Keratinocyte (primary cell): ENCODE data around the gene FUZ.

Source experiments
- CTCF ChIP-seq, 3 experiments: IDR thresholded peaks in 1 of 3; conservative IDR thresholded peaks in 1 of 3; optimal IDR thresholded peaks in 1 of 3; 2 replicates in 2 of 3; 3 replicates in 1 of 3; pipeline versions ENCODE3 to v1.5.1; 2011; ENCODE audit warnings: low read length in 3 of 3, mild to moderate bottlenecking in 3 of 3, moderate library complexity in 2 of 3, control low read depth in 1 of 3, inconsistent platforms in 1 of 3; ENCODE audit not compliant: insufficient read depth in 2 of 3; ENCODE audit errors: extremely low read depth in 1 of 3
- EZH2 ChIP-seq: IDR thresholded peaks from one replicate; pipeline ENCODE4 v1.6.1; 2012; ENCODE audit warnings: inconsistent platforms, mild to moderate bottlenecking, low read length, moderate library complexity

- TF ChIP-seq EZH2 (no peak), CTCF (optimal IDR thresholded peaks at IDR 0.05 in 1 of 3, IDR thresholded peaks at IDR 0.05 in 1 of 3, conservative IDR thresholded peaks at IDR 0.05 in 1 of 3; ENCODE audit: extremely low read depth in 1 of 3, insufficient read depth in 2 of 3, low read length in 3 of 3) (no peak)
Observed at GRCh38 chr19:49792829-49793560, 20.1 kb downstream of the FUZ start.
